Measurements from ENCODE around the gene OR10J1.
"Not testable (repeated sequence)": the region's sequence is repeated elsewhere in the genome, so short reads cannot be mapped to it uniquely, and the experiment has no call there.

The OR10J1 gene

GRCh38 chr1:159439422-159439821 is at the start of gene OR10J1:
Gene OR10J1 (plus strand): TSS chr1:159439722. CDS start chr1:159439792, 70 bp downstream.
- no peak for DNase-seq

GRCh38 chr1:159406821-159407220 is 32.7 kb upstream of the OR10J1 start:
- no peak for DNase-seq

GRCh38 chr1:159408862-159409400 is 30.6 kb upstream of the OR10J1 start:
- no peak for DNase-seq

GRCh38 chr1:159421821-159422220 is 17.7 kb upstream of the OR10J1 start:
- no peak for DNase-seq

- no peak for DNase-seq
These were observed 11.0 kb upstream of the OR10J1 start for GRCh38 chr1:159428536-159428935.

- no peak for DNase-seq
These were observed 10.3 kb upstream of the OR10J1 start for GRCh38 chr1:159429074-159429861.

- peak in 1 of 2 donors; percentile 7 for DNase-seq
These were observed 8.5 kb upstream of the OR10J1 start for GRCh38 chr1:159430985-159431384.

GRCh38 chr1:159431904-159432303 is 7.6 kb upstream of the OR10J1 start, which contains the start of gene OR10J4:
Gene OR10J4 (plus strand): TSS chr1:159432204.
- no peak for DNase-seq

GRCh38 chr1:159436469-159436868 is 3.1 kb upstream of the OR10J1 start:
- DNase-seq: no peak

- DNase-seq: peak in 1 of 2 donors; percentile 21
These were observed 1.8 kb downstream of the OR10J1 start for GRCh38 chr1:159441360-159441759.

GRCh38 chr1:159442428-159442827 is 2.9 kb downstream of the OR10J1 start:
- DNase-seq: no peak

- no peak for DNase-seq
These were observed 3.7 kb downstream of the OR10J1 start for GRCh38 chr1:159443066-159443750.

- no peak for DNase-seq
These were observed 5.0 kb downstream of the OR10J1 start for GRCh38 chr1:159444511-159444910.

- no peak for DNase-seq
These were observed 8.7 kb downstream of the OR10J1 start for GRCh38 chr1:159448181-159448580.

- not testable (repeated sequence) for DNase-seq
These were observed 10.1 kb downstream of the OR10J1 start for GRCh38 chr1:159449605-159450004.

- no peak for DNase-seq
These were observed 20.0 kb downstream of the OR10J1 start for GRCh38 chr1:159459551-159459950.

- no peak for DNase-seq
These were observed 25.7 kb downstream of the OR10J1 start for GRCh38 chr1:159465191-159465603.

- no peak for DNase-seq
These were observed 28.8 kb downstream of the OR10J1 start for GRCh38 chr1:159468321-159468720.

GRCh38 chr1:159469921-159470533 is 30.5 kb downstream of the OR10J1 start:
- DNase-seq: peak in 1 of 2 donors; percentile 5

GRCh38 chr1:159473335-159473734 is 33.8 kb downstream of the OR10J1 start:
- DNase-seq: no peak

GRCh38 chr1:159474926-159475325 is 35.4 kb downstream of the OR10J1 start:
- no peak for DNase-seq

GRCh38 chr1:159483501-159483900 is 44.0 kb downstream of the OR10J1 start:
- no peak for DNase-seq

Data from inflammatory macrophage treated with lipopolysaccharide for 1 hour (primary cell).